HG03457 (cell line): ENCODE measurements around the gene PPP1R14C.

Experiments
- ATAC-seq: cut with Tn5 transposase; IDR thresholded peaks from one replicate; pipeline ENCODE4 v1.9.1; 2021; ENCODE audit warnings: moderate number of reproducible peaks; ENCODE audit not compliant: unreplicated experiment

PPP1R14C gene

GRCh38 chr6:150269130-150269856 lies 126.4 kb downstream of the PPP1R14C start:
- ATAC-seq = no peak

GRCh38 chr6:150269857-150270223 lies 127.0 kb downstream of the PPP1R14C start:
- no peak for ATAC-seq

- no peak for ATAC-seq
Measured at GRCh38 chr6:150270330-150271052, 127.6 kb downstream of the PPP1R14C start.

DNA sequence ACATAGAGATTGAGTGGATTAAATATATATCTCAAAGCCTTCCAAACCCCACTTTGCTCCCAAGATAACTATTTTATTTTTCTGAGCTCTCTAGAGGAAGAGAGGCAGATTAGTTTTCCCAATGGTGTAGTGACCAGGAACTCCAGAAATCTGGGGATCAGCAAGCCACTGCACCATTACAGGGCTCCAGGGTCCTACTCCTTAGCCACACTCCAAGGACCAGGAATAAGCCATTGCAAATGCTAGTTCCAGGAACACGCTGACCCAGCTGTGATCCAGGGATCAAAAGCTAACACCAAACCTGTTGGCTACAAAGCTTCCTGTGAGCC lies 128.3 kb downstream of the PPP1R14C start:
- ATAC-seq = no peak

GRCh38 chr6:150271501-150272263 lies 128.8 kb downstream of the PPP1R14C start:
- no peak for ATAC-seq

GRCh38 chr6:150272264-150272975 lies 129.6 kb downstream of the PPP1R14C start:
- no peak for ATAC-seq

GRCh38 chr6:150272976-150273315 lies 130.1 kb downstream of the PPP1R14C start:
- no peak for ATAC-seq

GRCh38 chr6:150273457-150274309 lies 130.8 kb downstream of the PPP1R14C start:
- no peak for ATAC-seq

- ATAC-seq = no peak
Measured at GRCh38 chr6:150275489-150275888, 132.6 kb downstream of the PPP1R14C start.

DNA sequence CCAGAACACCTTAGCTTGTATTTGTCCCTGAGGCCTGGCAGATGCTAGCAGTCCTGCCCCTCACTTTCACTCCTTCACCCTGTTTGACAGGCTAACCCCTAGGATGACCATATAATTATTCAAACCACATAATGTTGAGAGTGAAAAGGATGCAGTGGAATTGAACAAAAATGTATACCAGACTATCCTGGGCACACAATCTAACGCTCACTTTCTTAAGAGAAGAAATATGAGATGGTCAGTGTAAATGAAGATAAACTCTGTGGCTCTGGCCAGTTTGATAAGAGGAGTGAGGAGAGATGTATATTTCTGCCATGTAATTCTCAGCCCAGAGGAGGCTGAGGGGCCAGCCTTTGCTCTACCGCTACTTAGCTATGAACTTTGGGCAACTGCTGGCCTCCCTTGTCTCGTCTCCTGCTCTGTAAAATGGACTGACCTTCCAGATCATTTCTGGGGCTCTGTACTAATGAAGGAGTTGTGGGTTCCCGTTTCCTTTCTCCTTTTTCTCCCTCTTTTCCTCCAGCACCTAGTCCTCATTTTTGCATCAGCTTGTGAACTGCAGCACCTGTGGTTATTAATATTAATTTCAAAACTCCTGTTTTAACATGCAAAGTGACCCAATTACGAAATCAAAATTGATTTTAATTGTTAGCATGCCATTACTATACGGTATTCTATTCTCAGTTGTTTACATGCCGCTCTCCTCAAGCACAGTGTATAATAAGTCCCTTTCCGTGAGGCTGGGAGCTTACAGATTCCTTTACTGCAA lies 133.5 kb downstream of the PPP1R14C start:
- ATAC-seq = no peak

- ATAC-seq = no peak
Measured at GRCh38 chr6:150276937-150277742, 134.3 kb downstream of the PPP1R14C start.

- no peak for ATAC-seq
Measured at GRCh38 chr6:150279533-150279932, 136.7 kb downstream of the PPP1R14C start.

- no peak for ATAC-seq
Measured at GRCh38 chr6:150280703-150281102, 137.9 kb downstream of the PPP1R14C start.

DNA sequence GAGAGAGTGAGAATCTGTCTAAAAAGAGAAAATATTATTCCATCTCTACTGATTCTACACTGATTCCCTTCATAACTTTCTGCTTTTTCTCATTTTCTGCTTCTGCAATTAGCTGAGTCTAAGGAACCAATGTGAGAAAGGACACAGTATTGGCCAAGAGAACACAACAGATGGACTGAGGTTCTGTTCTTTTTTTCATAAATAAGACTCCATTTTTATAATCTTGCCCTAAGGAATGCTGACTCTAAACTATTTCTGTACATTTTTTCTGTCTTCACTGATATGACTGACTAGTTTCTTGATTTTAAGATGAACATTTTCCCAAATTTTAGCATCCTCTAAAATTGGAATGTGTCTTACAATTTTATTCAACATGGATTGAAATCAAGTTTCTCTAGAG lies 138.9 kb downstream of the PPP1R14C start:
- ATAC-seq = no peak

DNA sequence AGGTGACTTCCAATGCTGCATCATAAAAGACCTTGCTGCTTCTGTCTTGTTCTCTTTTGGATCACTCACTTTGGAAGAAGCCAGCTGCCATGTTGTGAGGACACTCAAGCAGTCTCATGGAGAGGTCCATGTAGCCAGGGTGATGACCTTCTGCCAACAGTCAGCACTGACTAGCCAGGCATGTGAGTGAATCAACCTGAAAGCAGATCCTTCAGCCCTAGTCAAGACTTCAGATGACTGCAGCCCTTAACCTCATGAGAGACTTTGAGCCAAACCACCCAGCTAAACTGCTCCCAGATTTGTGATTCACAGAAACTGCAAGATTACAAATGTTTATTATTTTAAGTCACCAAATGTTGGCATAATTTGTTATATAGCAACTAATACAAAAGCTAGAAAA lies 140.0 kb downstream of the PPP1R14C start:
- no peak for ATAC-seq

DNA sequence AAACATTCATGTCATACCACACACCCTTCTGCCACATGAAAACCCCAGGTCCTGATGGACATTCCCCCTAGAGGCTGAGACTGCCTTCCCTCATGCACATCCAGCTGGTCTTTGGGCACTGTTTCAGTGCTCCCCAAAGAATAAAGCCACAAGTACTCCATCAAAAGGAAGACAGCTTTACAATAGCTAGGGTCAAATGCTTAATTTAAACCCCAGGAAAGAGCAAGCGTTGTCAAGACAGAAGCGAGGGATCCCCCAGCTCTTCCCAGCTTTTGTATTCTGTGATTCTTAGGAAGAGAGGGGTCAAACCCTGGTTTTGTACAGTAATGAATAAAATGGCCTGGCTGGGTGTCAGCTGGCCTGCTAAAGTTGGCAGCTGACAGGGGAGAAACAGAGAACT lies 143.6 kb downstream of the PPP1R14C start:
- ATAC-seq = no peak

DNA sequence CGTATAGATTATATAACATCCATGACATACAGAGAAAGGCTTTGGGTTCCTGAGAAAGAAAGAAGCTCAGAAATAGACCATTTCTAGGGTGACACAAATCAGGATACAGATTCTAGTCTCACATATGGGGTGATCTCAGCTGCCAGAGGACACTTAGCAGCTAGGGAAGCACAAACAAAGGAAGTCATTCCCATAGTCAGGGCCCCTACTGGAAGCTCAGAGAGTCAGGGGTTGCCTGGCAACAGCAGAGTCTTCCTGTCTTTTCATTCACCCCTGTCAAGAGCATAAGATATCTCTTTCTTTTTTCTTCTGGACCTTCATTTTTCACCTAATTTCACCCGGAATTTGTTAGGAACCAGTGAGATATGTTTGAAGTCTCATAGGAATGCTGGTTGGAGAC lies 144.1 kb downstream of the PPP1R14C start:
- ATAC-seq = no peak

GRCh38 chr6:150288456-150288855 lies 145.6 kb downstream of the PPP1R14C start:
- ATAC-seq = no peak
